ENCODE results near the gene CAMK2A.

The CAMK2A gene

GRCh38 chr5:150263801-150264621 is 25.6 kb downstream of the CAMK2A start:
- no peak overlapping the region for H3K27ac ChIP-seq
- TF ChIP-seq CTCF (IDR thresholded peaks at IDR 0.05): no peak
- H3K4me3 ChIP-seq: no peak overlapping the region
- no peak for DNase-seq (ENCODE audit: low spot score)

GRCh38 chr5:150263375-150263775 is 26.2 kb downstream of the CAMK2A start:
- TF ChIP-seq CTCF (IDR thresholded peaks at IDR 0.05): no peak
- no peak for DNase-seq (ENCODE audit: low spot score)
- H3K27ac ChIP-seq: no peak overlapping the region

GRCh38 chr5:150262502-150262901 is 27.1 kb downstream of the CAMK2A start:
- DNase-seq (ENCODE audit: low spot score): no peak
- Histone ChIP-seq H3K27ac (no peak overlapping the region), H3K4me3 (no peak overlapping the region)
- no peak for TF ChIP-seq CTCF (IDR thresholded peaks at IDR 0.05)

More at GRCh38 chr5:150263375-150263775, 26.2 kb downstream of the CAMK2A start:
- H3K4me3 ChIP-seq: no peak overlapping the region

GRCh38 chr5:150261231-150261630 is 28.3 kb downstream of the CAMK2A start:
- DNase-seq (ENCODE audit: low spot score): no peak
- Histone ChIP-seq H3K4me3 (no peak overlapping the region), H3K27ac (no peak overlapping the region)
- no peak for TF ChIP-seq CTCF (IDR thresholded peaks at IDR 0.05)

GRCh38 chr5:150258130-150258529 is 31.4 kb downstream of the CAMK2A start:
- H3K27ac ChIP-seq: no peak overlapping the region
- TF ChIP-seq CTCF (IDR thresholded peaks at IDR 0.05): no peak
- DNase-seq (ENCODE audit: low spot score): no peak
- H3K4me3 ChIP-seq: no peak overlapping the region

GRCh38 chr5:150257424-150257823 is 32.1 kb downstream of the CAMK2A start:
- Histone ChIP-seq H3K4me3 (no peak overlapping the region), H3K27ac (no peak overlapping the region)
- no peak for DNase-seq (ENCODE audit: low spot score)
- TF ChIP-seq CTCF (IDR thresholded peaks at IDR 0.05): no peak

GRCh38 chr5:150256410-150257064 is 33.0 kb downstream of the CAMK2A start:
- no peak for TF ChIP-seq CTCF (IDR thresholded peaks at IDR 0.05)
- H3K4me3 ChIP-seq: no peak overlapping the region
- no peak for DNase-seq (ENCODE audit: low spot score)
- no peak overlapping the region for H3K27ac ChIP-seq
